Liver (tissue), 9 donors: ENCODE measurements around the gene LNX2. TPM values are rescaled to one million over a fixed set of nuclear protein-coding genes. Genes with fewer than 3 reads are reported as not detected.

Experiments
- DNase-seq: peaks from one replicate; pipeline ENCODE4 v3.0.0-alpha.2; 2017; ENCODE audit warnings: low spot score
- H3K27ac ChIP-seq, 2 donors: one replicate each; pipeline ENCODE4 v1.7.0; 2013; ENCODE audit warnings: inconsistent platforms in 2 of 2, low read length in 2 of 2, control low read depth in 1 of 2, low read depth in 1 of 2, mild to moderate bottlenecking in 1 of 2
- H3K27me3 ChIP-seq, 4 donors: one replicate each; pipeline versions ENCODE4 v1.6.1 to v1.7.0; 2013; ENCODE audit warnings: low read length in 3 of 4, inconsistent platforms in 1 of 4, mild to moderate bottlenecking in 1 of 4, moderate library complexity in 1 of 4; ENCODE audit not compliant: control insufficient read depth in 4 of 4, insufficient read depth in 4 of 4
- H3K36me3 ChIP-seq, 4 donors: one replicate each; pipeline versions ENCODE4 v1.6.1 to v1.7.0; 2013; ENCODE audit warnings: low read length in 3 of 4, mild to moderate bottlenecking in 3 of 4, low read depth in 1 of 4, moderate library complexity in 1 of 4; ENCODE audit not compliant: control insufficient read depth in 4 of 4, insufficient read depth in 3 of 4
- H3K4me1 ChIP-seq, 4 donors: one replicate each; pipeline versions ENCODE4 v1.6.1 to v1.7.0; 2013; ENCODE audit warnings: low read length in 3 of 4, mild to moderate bottlenecking in 3 of 4, moderate library complexity in 1 of 4; ENCODE audit not compliant: control insufficient read depth in 4 of 4, insufficient read depth in 4 of 4
- H3K4me3 ChIP-seq, 3 donors: one replicate each; pipeline versions ENCODE4 v1.6.1 to v1.7.0; 2013; ENCODE audit warnings: low read length in 3 of 3, control low read depth in 1 of 3, low read depth in 1 of 3, mild to moderate bottlenecking in 1 of 3
- H3K9ac ChIP-seq, 2 donors: one replicate each; pipeline ENCODE4 v1.7.0; 2013; ENCODE audit warnings: low read length in 2 of 2, mild to moderate bottlenecking in 2 of 2, moderate library complexity in 2 of 2, control low read depth in 1 of 2, low read depth in 1 of 2
- H3K9me3 ChIP-seq, 4 donors: one replicate each; pipeline versions ENCODE4 v1.6.1 to v1.7.0; 2013; ENCODE audit warnings: low read length in 3 of 4; ENCODE audit not compliant: control insufficient read depth in 4 of 4
- ATF3 ChIP-seq: IDR thresholded peaks from 2 replicates; pipeline ENCODE4 v1.6.1; 2016; ENCODE audit warnings: antibody characterized with exemption
- CTCF ChIP-seq: fragments of 150-350 bp; IDR thresholded peaks from 2 replicates; pipeline ENCODE4 v1.5.1; 2017; ENCODE audit warnings: improper control_type of control experiment, low read depth, low read length; ENCODE audit not compliant: missing input control
- EGR1 ChIP-seq, 2 donors: IDR thresholded peaks; 2 replicates each; pipeline ENCODE4 v1.6.1; 2016 to 2018; ENCODE audit warnings: antibody characterized with exemption in 2 of 2, low read depth in 2 of 2
- FOXA1 ChIP-seq: IDR thresholded peaks from 2 replicates; pipeline ENCODE4 v1.6.1; 2016; ENCODE audit warnings: antibody characterized with exemption
- FOXA2 ChIP-seq: IDR thresholded peaks from 2 replicates; pipeline ENCODE4 v1.6.1; 2016; ENCODE audit warnings: antibody characterized with exemption
- GABPA ChIP-seq, 2 donors: IDR thresholded peaks in 1 of 2; conservative IDR thresholded peaks in 1 of 2; 2 replicates each; pipeline ENCODE4 v1.6.1; 2016; ENCODE audit warnings: antibody characterized with exemption in 2 of 2, mild to moderate bottlenecking in 1 of 2, moderate library complexity in 1 of 2
- HNF4A ChIP-seq, 2 donors: conservative IDR thresholded peaks; 2 replicates each; pipeline ENCODE4 v1.6.1; 2016; ENCODE audit warnings: antibody characterized with exemption in 2 of 2, mild to moderate bottlenecking in 2 of 2
- HNF4G ChIP-seq: IDR thresholded peaks from 2 replicates; pipeline ENCODE4 v1.6.1; 2016; ENCODE audit warnings: antibody characterized with exemption
- JUND ChIP-seq, 2 donors: IDR thresholded peaks; 2 replicates each; pipeline ENCODE4 v1.6.1; 2016; ENCODE audit warnings: antibody characterized with exemption in 2 of 2
- MAX ChIP-seq: IDR thresholded peaks from 2 replicates; pipeline ENCODE4 v1.6.1; 2016; ENCODE audit warnings: antibody characterized with exemption
- NR2F2 ChIP-seq: IDR thresholded peaks from 2 replicates; pipeline ENCODE4 v1.6.1; 2016; ENCODE audit warnings: antibody characterized with exemption
- RAD21 ChIP-seq, 2 donors: IDR thresholded peaks; 2 replicates each; pipeline ENCODE4 v1.6.1; 2016; ENCODE audit warnings: antibody characterized with exemption in 2 of 2, mild to moderate bottlenecking in 2 of 2
- REST ChIP-seq: IDR thresholded peaks from 2 replicates; pipeline ENCODE4 v1.6.1; 2016; ENCODE audit warnings: antibody characterized with exemption, mild to moderate bottlenecking
- RXRA ChIP-seq, 2 donors: IDR thresholded peaks; 2 replicates each; pipeline ENCODE4 v1.6.1; 2017 to 2018; ENCODE audit warnings: antibody characterized with exemption in 2 of 2, mild to moderate bottlenecking in 1 of 2
- SP1 ChIP-seq: IDR thresholded peaks from 2 replicates; pipeline ENCODE4 v1.6.1; 2018; ENCODE audit warnings: antibody characterized with exemption, mild to moderate bottlenecking
- TAF1 ChIP-seq: conservative IDR thresholded peaks from 2 replicates; pipeline ENCODE4 v1.6.1; 2016; ENCODE audit warnings: antibody characterized with exemption, mild to moderate bottlenecking
- YY1 ChIP-seq: IDR thresholded peaks from 2 replicates; pipeline ENCODE4 v1.6.1; 2016; ENCODE audit warnings: antibody characterized with exemption, mild to moderate bottlenecking
- ZBTB33 ChIP-seq: IDR thresholded peaks from 2 replicates; pipeline ENCODE4 v1.6.1; 2016; ENCODE audit warnings: antibody characterized with exemption
- WGBS: extraction: QIAGEN DNeasy Blood & Tissue Kit; methylation state at CpG from one replicate; pipeline ENCODE4 v1.1.7; 2013; 5-methylcytosine and 5-hydroxymethylcytosine counted together
- polyA plus RNA-seq, 2 donors: library from polyadenylated mRNA; stranded (reverse) in 1 of 2; unstranded in 1 of 2; fragments of 200-250 nt in 1 of 2; fragments of >200 nt in 1 of 2; fragmentation: Nextera tagmentation in 1 of 2; extraction: Ambion mirVana in 1 of 2; gene quantifications; one replicate each; pipeline versions ENCODE4 v1.2.1 to v1.2.3, GENCODE V29; 2013 to 2015
- total RNA-seq, 2 donors: library from RNA; depleted of rRNA; stranded (reverse); fragments of >200 nt; gene quantifications; one replicate each; pipeline ENCODE4 v1.2.3, GENCODE V29; 2014
- donor health status: healthy.
- donor health status: healthy.
- donor health status: healthy.
- donor health status: healthy.
- donor health status: healthy.

The LNX2 gene
- total and polyA plus RNA-seq, 4 donors: 6.2 to 25.9 (median 13.3) TPM

GRCh38 chr13:27510082-27510481, 110.2 kb downstream of the LNX2 start:
- no peak overlapping the region for H3K9ac ChIP-seq
- no peak for DNase-seq
- H3K27ac ChIP-seq: no peak overlapping the region
- no peaks in the 10 kb centered on the region for H3K9me3 ChIP-seq
- WGBS: 76% methylated on average over 5 of the region's 5 CpGs
- no peak overlapping the region for H3K4me3 ChIP-seq
- no peaks in the 10 kb centered on the region for H3K36me3 ChIP-seq
- no peaks in the 10 kb centered on the region for H3K27me3 ChIP-seq
- no peaks in the 10 kb centered on the region for H3K4me1 ChIP-seq
- TF ChIP-seq REST (no peak), EGR1 (IDR thresholded peaks at IDR 0.05; ENCODE audit: low read depth in 2 of 2) (no peak), FOXA1 (no peak), TAF1 (no peak), FOXA2 (no peak), SP1 (no peak), GABPA (IDR thresholded peaks at IDR 0.05 in 1 of 2, conservative IDR thresholded peaks at IDR 0.05 in 1 of 2) (no peak), HNF4A (conservative IDR thresholded peaks at IDR 0.05) (no peak), ATF3 (no peak), CTCF (no peak), RAD21 (IDR thresholded peaks at IDR 0.05) (no peak), JUND (IDR thresholded peaks at IDR 0.05) (no peak), RXRA (IDR thresholded peaks at IDR 0.05) (no peak), ZBTB33 (no peak), YY1 (no peak), NR2F2 (no peak), MAX (no peak), HNF4G (no peak)

GRCh38 chr13:27508802-27509201, 111.5 kb downstream of the LNX2 start:
- Histone ChIP-seq H3K4me3 (no peak overlapping the region), H3K4me1 (no peaks in the 10 kb centered on the region), H3K36me3 (no peaks in the 10 kb centered on the region), H3K27me3 (no peaks in the 10 kb centered on the region), H3K9ac (no peak overlapping the region), H3K9me3 (no peaks in the 10 kb centered on the region), H3K27ac (no peak overlapping the region)
- no peak for DNase-seq
- 86% methylated on average over 9 of the region's 9 CpGs for WGBS
- TF ChIP-seq NR2F2 (no peak), EGR1 (IDR thresholded peaks at IDR 0.05; ENCODE audit: low read depth in 2 of 2) (no peak), SP1 (no peak), HNF4G (no peak), FOXA2 (no peak), FOXA1 (no peak), RXRA (IDR thresholded peaks at IDR 0.05) (no peak), MAX (no peak), TAF1 (no peak), ATF3 (no peak), JUND (IDR thresholded peaks at IDR 0.05) (no peak), REST (no peak), HNF4A (conservative IDR thresholded peaks at IDR 0.05) (no peak), RAD21 (IDR thresholded peaks at IDR 0.05) (no peak)
